Chondrocyte (in vitro differentiated cells): Measurements from ENCODE around the gene HUS1. TPM values are rescaled to one million over a fixed set of nuclear protein-coding genes. Genes with fewer than 3 reads are reported as not detected.
"Not testable (repeated sequence)": the region's sequence is repeated elsewhere in the genome, so short reads cannot be mapped to it uniquely, and the experiment has no call there.

Experiments used
- DNase-seq: peaks from one replicate; pipeline ENCODE4 v3.0.0; 2021; ENCODE audit warnings: mixed read lengths, low spot score
- H3K27ac Mint-ChIP-seq: one replicate; pipeline ENCODE4 v1.8.0; 2021; ENCODE audit warnings: mild to moderate bottlenecking, moderate library complexity, mixed read lengths; ENCODE audit not compliant: unreplicated experiment
- H3K27me3 Mint-ChIP-seq: 2 replicates; pipeline ENCODE4 v1.8.0; 2021; ENCODE audit warnings: low read depth, mixed read lengths
- H3K36me3 Mint-ChIP-seq: 2 replicates; pipeline ENCODE4 v1.8.0; 2021; ENCODE audit warnings: low read depth, mixed read lengths
- H3K4me1 Mint-ChIP-seq: 2 replicates; pipeline ENCODE4 v1.8.0; 2021; ENCODE audit warnings: low read depth, mild to moderate bottlenecking, mixed read lengths
- H3K4me3 Mint-ChIP-seq: one replicate; pipeline ENCODE4 v1.8.0; 2021; ENCODE audit warnings: mild to moderate bottlenecking, moderate library complexity, mixed read lengths; ENCODE audit not compliant: unreplicated experiment
- H3K9me3 Mint-ChIP-seq: 2 replicates; pipeline ENCODE4 v1.8.0; 2021; ENCODE audit warnings: low read depth, mixed read lengths
- CTCF ChIP-seq: fragments of 200-600 bp; sonication (generic); IDR thresholded peaks from 2 replicates; pipeline ENCODE4 v1.5.0; 2021; ENCODE audit warnings: antibody characterized with exemption, mild to moderate bottlenecking, moderate library complexity
- total RNA-seq: library from RNA; stranded (reverse); gene quantifications from 3 replicates; pipeline ENCODE4 v1.2.1, GENCODE V29; 2021

Gene HUS1
- total RNA-seq, 1 donor from 2014 or later, result 29.0 TPM

DNA sequence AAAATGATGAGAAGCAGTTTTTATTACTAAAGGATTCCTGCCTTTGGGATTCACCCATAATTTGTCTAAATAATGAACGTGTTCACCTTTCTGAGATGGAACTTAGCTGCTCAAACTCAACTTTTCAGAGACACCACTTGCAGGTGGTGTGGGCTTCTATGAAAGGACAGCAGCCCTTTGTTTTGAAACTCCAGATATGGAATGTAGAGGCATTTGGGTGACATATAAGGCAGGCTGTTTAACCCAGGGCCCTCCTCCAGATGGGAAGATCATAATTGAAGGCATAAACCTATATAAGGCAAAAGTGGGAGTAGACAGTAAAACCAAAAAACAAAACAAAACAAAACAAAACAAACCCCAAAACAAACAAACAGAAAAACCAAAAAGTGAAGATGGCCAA, 11.9 kb upstream of the HUS1 start:
- H3K4me1 Mint-ChIP-seq, result peaks cover 16% of the 10 kb centered on the region
- H3K27me3 Mint-ChIP-seq, result no peaks in the 10 kb centered on the region
- DNase-seq, result no peak
- no peaks in the 10 kb centered on the region for H3K9me3 Mint-ChIP-seq
- no peak overlapping the region for H3K27ac Mint-ChIP-seq
- H3K4me3 Mint-ChIP-seq, result peak overlapping the region; percentile 91
- H3K36me3 Mint-ChIP-seq, result no peaks in the 10 kb centered on the region
- no peak for TF ChIP-seq CTCF

DNA sequence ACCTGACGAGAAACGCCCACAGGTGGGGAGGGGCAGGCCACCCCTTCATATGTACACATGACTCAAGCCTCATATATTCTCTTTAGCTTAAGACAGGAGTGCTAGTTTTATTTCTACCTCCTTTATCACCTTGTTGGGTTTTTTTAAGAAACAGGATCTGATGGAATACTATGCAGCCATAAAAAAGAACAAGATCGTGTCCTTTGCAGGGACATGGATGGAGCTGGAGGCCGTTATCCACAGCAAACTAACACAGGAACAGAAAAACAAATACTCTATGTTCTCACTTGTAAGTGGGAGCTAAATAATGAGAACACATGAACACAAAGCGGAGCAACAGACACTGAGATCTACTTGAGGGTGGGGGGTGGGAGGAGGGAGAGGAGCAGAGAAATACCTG, 11.2 kb upstream of the HUS1 start:
- Mint-ChIP-seq H3K4me1 (peaks cover 16% of the 10 kb centered on the region), H3K27me3 (no peaks in the 10 kb centered on the region), H3K36me3 (no peaks in the 10 kb centered on the region), H3K4me3 (no peak overlapping the region), H3K9me3 (no peaks in the 10 kb centered on the region), H3K27ac (no peak overlapping the region)
- no peak for TF ChIP-seq CTCF
- DNase-seq, result no peak

DNA sequence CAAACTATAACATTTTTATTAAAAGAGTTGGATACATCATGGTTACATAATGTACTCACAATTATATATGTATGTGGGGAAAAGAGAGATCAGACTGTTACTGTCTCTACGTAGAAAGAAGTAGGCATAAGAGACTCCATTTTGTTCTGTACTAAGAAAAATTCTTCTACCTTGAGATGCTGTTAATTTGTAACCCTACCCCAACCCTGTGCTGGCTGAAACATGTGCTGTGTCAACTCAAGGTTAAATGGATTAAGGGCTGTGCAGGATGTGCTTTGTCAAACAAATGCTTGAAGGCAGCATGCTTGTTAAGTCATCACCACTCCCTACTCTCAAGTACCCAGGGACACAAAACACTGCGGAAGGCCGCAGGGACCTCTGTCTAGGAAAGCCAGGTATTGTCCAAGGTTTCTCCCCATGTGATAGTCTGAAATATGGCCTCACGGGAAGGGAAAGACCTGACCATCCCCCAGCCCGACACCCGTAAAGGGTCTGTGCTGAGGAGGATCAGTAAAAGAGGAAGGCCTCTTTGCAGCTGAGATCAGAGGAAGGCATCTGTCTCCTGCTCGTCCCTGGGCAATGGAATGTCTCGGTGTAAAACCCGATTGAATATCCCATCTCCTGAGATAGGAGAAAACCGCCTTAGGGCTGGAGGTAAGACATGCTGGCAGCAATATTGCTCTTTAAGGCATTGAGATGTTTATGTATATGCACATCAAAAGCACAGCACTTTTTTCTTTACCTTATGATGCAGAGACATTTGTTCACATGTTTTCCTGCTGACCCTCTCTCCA, 10.4 kb upstream of the HUS1 start:
- H3K27ac Mint-ChIP-seq, H3K4me3 Mint-ChIP-seq, H3K9me3 Mint-ChIP-seq, H3K27me3 Mint-ChIP-seq, H3K36me3 Mint-ChIP-seq, DNase-seq: not testable (repeated sequence)
- peaks cover 16% of the 10 kb centered on the region for H3K4me1 Mint-ChIP-seq

- Mint-ChIP-seq H3K9me3 (no peaks in the 10 kb centered on the region), H3K4me3 (no peak overlapping the region), H3K4me1 (peaks cover 16% of the 10 kb centered on the region), H3K27me3 (no peaks in the 10 kb centered on the region), H3K36me3 (no peaks in the 10 kb centered on the region), H3K27ac (no peak overlapping the region)
- TF ChIP-seq CTCF, result peak; percentile 74
- DNase-seq, result no peak
Measured at GRCh38 chr7:47988496-47989386, 9.3 kb upstream of the HUS1 start.

- H3K36me3 Mint-ChIP-seq, result peaks cover 8% of the 10 kb centered on the region
- H3K4me3 Mint-ChIP-seq, result no peak overlapping the region
- H3K4me1 Mint-ChIP-seq, result peaks cover 11% of the 10 kb centered on the region
- H3K9me3 Mint-ChIP-seq, result no peaks in the 10 kb centered on the region
- H3K27me3 Mint-ChIP-seq, result no peaks in the 10 kb centered on the region
- no peak overlapping the region for H3K27ac Mint-ChIP-seq
- DNase-seq, result no peak
- TF ChIP-seq CTCF, result peak; percentile 11
Measured at GRCh38 chr7:47982610-47983009, 3.2 kb upstream of the HUS1 start.

GRCh38 chr7:47980648-47981047, 1.2 kb upstream of the HUS1 start:
- peaks cover 11% of the 10 kb centered on the region for H3K36me3 Mint-ChIP-seq
- H3K4me3 Mint-ChIP-seq, H3K27me3 Mint-ChIP-seq, DNase-seq, H3K9me3 Mint-ChIP-seq, H3K27ac Mint-ChIP-seq: not testable (repeated sequence)
- H3K4me1 Mint-ChIP-seq, result peaks cover 11% of the 10 kb centered on the region
